ENCODE measurements around the gene RPL21.

Gene RPL21

GRCh38 chr13:27271570-27272096, 20.3 kb downstream of the RPL21 start:
- peak overlapping the region; percentile 66 for H3K27ac ChIP-seq
- TF ChIP-seq ZFX (IDR thresholded peaks at IDR 0.05) (no peak), CTCF (conservative IDR thresholded peaks at IDR 0.05) (no peak)

- H3K27ac ChIP-seq = no peak overlapping the region
- TF ChIP-seq ZFX (IDR thresholded peaks at IDR 0.05) (no peak), CTCF (conservative IDR thresholded peaks at IDR 0.05) (no peak)
These were observed 22.5 kb downstream of the RPL21 start for GRCh38 chr13:27273658-27274425.

- no peak for TF ChIP-seq ZFX (IDR thresholded peaks at IDR 0.05)
- TF ChIP-seq CTCF (conservative IDR thresholded peaks at IDR 0.05) = no peak
- H3K27ac ChIP-seq = no peak overlapping the region
These were observed 23.3 kb downstream of the RPL21 start for GRCh38 chr13:27274631-27275030.

GRCh38 chr13:27276188-27276587, 24.8 kb downstream of the RPL21 start:
- no peak overlapping the region for H3K27ac ChIP-seq
- TF ChIP-seq CTCF (conservative IDR thresholded peaks at IDR 0.05) (no peak), ZFX (IDR thresholded peaks at IDR 0.05) (no peak)

GRCh38 chr13:27279506-27279905, 28.1 kb downstream of the RPL21 start:
- TF ChIP-seq ZFX (IDR thresholded peaks at IDR 0.05) (no peak), CTCF (conservative IDR thresholded peaks at IDR 0.05) (no peak)
- no peak overlapping the region for H3K27ac ChIP-seq

- no peak for TF ChIP-seq ZFX (IDR thresholded peaks at IDR 0.05)
- TF ChIP-seq CTCF (conservative IDR thresholded peaks at IDR 0.05) = no peak
- H3K27ac ChIP-seq = no peak overlapping the region
These were observed 28.8 kb downstream of the RPL21 start for GRCh38 chr13:27280009-27280656.

GRCh38 chr13:27280841-27281240, 29.5 kb downstream of the RPL21 start:
- no peak overlapping the region for H3K27ac ChIP-seq
- no peak for TF ChIP-seq CTCF (conservative IDR thresholded peaks at IDR 0.05)
- no peak for TF ChIP-seq ZFX (IDR thresholded peaks at IDR 0.05)

Data from C4-2B (cell line).